PC-9 (cell line): ENCODE measurements around the gene FBXO45. TPM values are rescaled to one million over a fixed set of nuclear protein-coding genes. Genes with fewer than 3 reads are reported as not detected.
"Not testable (repeated sequence)": the region's sequence is repeated elsewhere in the genome, so short reads cannot be mapped to it uniquely, and the experiment has no call there.

Experiments used
- BruUV-seq: library from RNA; stranded (reverse); fragments of 400-500 nt; replicated peaks from 2 replicates; lab custom pipeline; 2021; lab: Mats Ljungman, UMichigan
- CTCF ChIA-PET: fragments of 300-600 bp; sonication (Branson Sonifier 250); formaldehyde crosslinking; loops from one replicate; lab custom pipeline; 2022; ENCODE audit warnings: antibody characterized with exemption; lab: Charles Lee
- POLR2A ChIA-PET: fragments of 300-600 bp; sonication (Branson Sonifier 250); formaldehyde crosslinking; loops from one replicate; lab custom pipeline; 2022; ENCODE audit warnings: antibody characterized with exemption; ENCODE audit not compliant: unreplicated experiment; lab: Charles Lee
- DNase-seq, 2 experiments: peaks; one replicate each; pipeline versions ENCODE4 v3.0.0 to v3.0.0-alpha.2; 2015 to 2022; ENCODE audit warnings: mixed read lengths in 1 of 2
- H2AFZ ChIP-seq: fragments of 200-600 bp; sonication (generic); 2 replicates; pipeline ENCODE4 v1.8.1; 2017; ENCODE audit warnings: antibody characterized with exemption
- H3F3A ChIP-seq: fragments of 200-600 bp; sonication (generic); 2 replicates; pipeline ENCODE4 v1.8.1; 2017; ENCODE audit warnings: antibody characterized with exemption, mild to moderate bottlenecking, low read depth; ENCODE audit not compliant: insufficient read depth
- H3K27ac ChIP-seq: fragments of 200-600 bp; sonication (generic); 2 replicates; pipeline ENCODE4 v1.6.1; 2016; ENCODE audit warnings: mixed run types
- H3K27me3 ChIP-seq: fragments of 200-600 bp; sonication (generic); 2 replicates; pipeline ENCODE4 v1.6.1; 2016; ENCODE audit warnings: low read depth, mixed run types; ENCODE audit not compliant: insufficient read depth
- H3K36me3 ChIP-seq: fragments of 200-600 bp; sonication (generic); 2 replicates; pipeline ENCODE4 v1.6.1; 2016; ENCODE audit warnings: low read depth, mixed run types
- H3K4me1 ChIP-seq: fragments of 200-600 bp; sonication (generic); replicated peaks from 2 replicates; pipeline ENCODE4 v1.6.1; 2016; ENCODE audit warnings: mixed run types; ENCODE audit not compliant: insufficient read depth
- H3K4me2 ChIP-seq: fragments of 200-600 bp; sonication (generic); 2 replicates; pipeline ENCODE4 v1.6.1; 2017; ENCODE audit warnings: mixed run types
- H3K4me3 ChIP-seq: fragments of 200-600 bp; sonication (generic); 2 replicates; pipeline ENCODE4 v1.6.1; 2016; ENCODE audit warnings: mixed run types
- H3K79me2 ChIP-seq: fragments of 200-600 bp; sonication (generic); 2 replicates; pipeline ENCODE4 v1.6.1; 2017; ENCODE audit warnings: low read depth, mixed run types
- H3K9me2 ChIP-seq: fragments of 200-600 bp; sonication (generic); 2 replicates; pipeline ENCODE4 v1.8.1; 2017; ENCODE audit warnings: mild to moderate bottlenecking; ENCODE audit not compliant: insufficient read depth
- H3K9me3 ChIP-seq: fragments of 200-600 bp; sonication (generic); 2 replicates; pipeline ENCODE4 v1.8.1; 2016; ENCODE audit warnings: low read depth; ENCODE audit not compliant: insufficient read depth
- H4K20me1 ChIP-seq: fragments of 200-600 bp; sonication (generic); 2 replicates; pipeline ENCODE4 v1.8.1; 2017; ENCODE audit not compliant: insufficient read depth
- CTCF ChIP-seq: fragments of 200-600 bp; sonication (generic); conservative IDR thresholded peaks from 2 replicates; pipeline ENCODE4 v1.6.1; 2017; ENCODE audit warnings: mixed run types, antibody characterized with exemption, mild to moderate bottlenecking, moderate library complexity
- EZH2 ChIP-seq: fragments of 200-600 bp; sonication (generic); IDR thresholded peaks from 2 replicates; pipeline ENCODE4 v1.8.0; 2017; ENCODE audit warnings: antibody characterized with exemption, low read depth
- intact Hi-C: fragments of 100-400 bp; cut with micrococcal nuclease; formaldehyde crosslinking; loops from one replicate; pipeline ENCODE4 v1.10.0; 2022; ENCODE audit not compliant: unreplicated experiment
- total RNA-seq: library from RNA; stranded (reverse); gene quantifications from 2 replicates; pipeline ENCODE4 v1.2.3, GENCODE V29; 2021

FBXO45 gene
- total RNA-seq, 1 experiment from 2014 or later: 21.3 TPM

GRCh38 chr3:196547067-196547466, 21.4 kb upstream of the FBXO45 start:
- no peak overlapping the region for H3K4me3 ChIP-seq
- no peaks in the 10 kb centered on the region for H3K9me2 ChIP-seq
- TF ChIP-seq CTCF: no peak
- TF ChIP-seq EZH2: no peak
- no TSS peak for BruUV-seq
- intact Hi-C loops: no loop called here
- H4K20me1 ChIP-seq: no peaks in the 10 kb centered on the region
- H3K4me2 ChIP-seq: no peak overlapping the region
- ChIA-PET CTCF (no interaction called here), POLR2A (no interaction called here)
- H3K27ac ChIP-seq: no peak overlapping the region
- no peaks in the 10 kb centered on the region for H3F3A ChIP-seq
- no peaks in the 10 kb centered on the region for H3K4me1 ChIP-seq
- H2AFZ ChIP-seq: no peak overlapping the region
- H3K36me3 ChIP-seq: no peaks in the 10 kb centered on the region
- H3K79me2 ChIP-seq: no peaks in the 10 kb centered on the region
- H3K27me3 ChIP-seq: no peaks in the 10 kb centered on the region
- no peak for DNase-seq
- H3K9me3 ChIP-seq: peaks cover 12% of the 10 kb centered on the region

DNA sequence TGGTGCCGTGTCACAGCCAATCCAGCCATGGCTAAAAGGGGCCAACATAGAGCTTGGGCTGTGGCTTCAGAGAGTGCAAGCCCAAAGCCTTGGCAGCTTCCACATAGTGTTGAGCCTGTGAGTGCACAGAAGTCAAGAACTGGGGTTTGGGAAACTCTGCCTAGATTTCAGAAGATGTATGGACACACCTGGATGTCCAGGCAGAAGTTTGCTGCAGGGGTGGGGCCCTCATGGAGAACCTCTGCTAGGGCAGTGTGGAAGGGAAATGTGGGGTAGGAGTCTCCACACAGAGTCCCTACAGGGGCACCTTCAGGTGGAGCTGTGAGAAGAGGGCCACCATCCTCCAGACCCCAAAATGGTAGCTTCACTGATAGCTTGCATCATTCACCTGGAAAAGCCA, 19.1 kb upstream of the FBXO45 start:
- H3K27ac ChIP-seq, H3K9me2 ChIP-seq, H2AFZ ChIP-seq, H3K4me1 ChIP-seq, POLR2A ChIA-PET, H3K36me3 ChIP-seq, H3F3A ChIP-seq, DNase-seq, H3K79me2 ChIP-seq, H3K27me3 ChIP-seq, BruUV-seq, H4K20me1 ChIP-seq, H3K4me2 ChIP-seq, H3K4me3 ChIP-seq, intact Hi-C loops: not testable (repeated sequence)
- H3K9me3 ChIP-seq: peaks cover 12% of the 10 kb centered on the region; the same call in 1 of the 2 replicates
- CTCF ChIA-PET: interaction anchor here (0.6 kb wide), 1 partner anchor 474 kb away, joined by 5 read pairs; no protein-coding TSS in a partner anchor

GRCh38 chr3:196550172-196550571, 18.3 kb upstream of the FBXO45 start:
- H3K9me2 ChIP-seq, H3K27ac ChIP-seq, H3K4me3 ChIP-seq, H3K79me2 ChIP-seq, H2AFZ ChIP-seq, H3K27me3 ChIP-seq, H4K20me1 ChIP-seq, POLR2A ChIA-PET, DNase-seq, H3K36me3 ChIP-seq, H3F3A ChIP-seq, intact Hi-C loops, BruUV-seq, H3K4me1 ChIP-seq, H3K4me2 ChIP-seq: not testable (repeated sequence)
- CTCF ChIA-PET: interaction anchor here (0.6 kb wide), 1 partner anchor 475 kb away, joined by 5 read pairs; no protein-coding TSS in a partner anchor
- peaks cover 12% of the 10 kb centered on the region; the same call in 1 of the 2 replicates for H3K9me3 ChIP-seq

DNA sequence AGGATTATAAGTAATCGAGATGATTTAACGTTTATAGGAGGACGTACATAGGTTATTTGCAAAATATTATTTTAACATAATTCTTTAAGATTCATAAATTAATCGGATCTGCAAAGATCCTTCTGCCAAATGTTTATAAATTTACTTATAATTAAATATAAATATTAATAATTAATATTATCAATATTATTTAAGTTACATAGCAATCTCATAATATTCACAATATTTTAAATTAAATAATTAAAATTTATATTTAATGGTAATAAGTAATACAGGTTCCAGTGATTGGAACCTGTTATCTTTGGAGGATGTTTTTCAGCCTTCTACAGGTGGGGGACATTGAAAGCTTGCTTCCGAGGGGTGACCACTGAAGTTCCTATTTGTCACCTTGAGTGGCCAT, 16.2 kb upstream of the FBXO45 start:
- no peak overlapping the region for H2AFZ ChIP-seq
- no peaks in the 10 kb centered on the region for H3K4me1 ChIP-seq
- intact Hi-C loops: no loop called here
- H3K4me3 ChIP-seq: no peak overlapping the region
- no TSS peak for BruUV-seq
- no peaks in the 10 kb centered on the region for H3K79me2 ChIP-seq
- H3K9me3 ChIP-seq: peaks cover 12% of the 10 kb centered on the region; the same call in 1 of the 2 replicates
- ChIA-PET POLR2A (interaction anchor here (0.6 kb wide), 1 partner anchor 981 kb away, joined by 4 read pairs; no protein-coding TSS in a partner anchor), CTCF (no interaction called here)
- TF ChIP-seq EZH2: no peak
- TF ChIP-seq CTCF: no peak
- no peaks in the 10 kb centered on the region for H3K27me3 ChIP-seq
- H3K36me3 ChIP-seq: no peaks in the 10 kb centered on the region
- no peaks in the 10 kb centered on the region for H3F3A ChIP-seq
- DNase-seq: no peak
- H3K9me2 ChIP-seq: no peaks in the 10 kb centered on the region
- H4K20me1 ChIP-seq: no peaks in the 10 kb centered on the region
- H3K4me2 ChIP-seq: no peak overlapping the region
- no peak overlapping the region for H3K27ac ChIP-seq
